Kidney (tissue), 14 donors: Measurements from ENCODE around the gene CDC26. TPM values are rescaled to one million over a fixed set of nuclear protein-coding genes. Genes with fewer than 3 reads are reported as not detected.

Experiments
- DNase-seq, 5 donors: peaks; one replicate each; pipeline ENCODE4 v3.0.0-alpha.2; 2013 to 2020
- FAIRE-seq: peaks from 2 replicates; lab custom pipeline; 2012; peaks lifted over from hg19 to GRCh38; lab: Jason Lieb, UNC
- H3K27ac ChIP-seq, 2 donors: one replicate each; pipeline ENCODE4 v1.7.0; 2013; ENCODE audit warnings: low read depth in 2 of 2, low read length in 2 of 2, inconsistent platforms in 1 of 2
- H3K27me3 ChIP-seq: one replicate; pipeline ENCODE4 v1.7.1; 2013; ENCODE audit warnings: low read length, inconsistent platforms; ENCODE audit not compliant: control insufficient read depth, insufficient read depth
- H3K36me3 ChIP-seq, 3 donors: one replicate each; pipeline versions ENCODE4 v1.7.0 to v1.7.1; 2013; ENCODE audit warnings: low read length in 3 of 3, control low read depth in 1 of 3, inconsistent platforms in 1 of 3; ENCODE audit not compliant: insufficient read depth in 3 of 3, control insufficient read depth in 2 of 3
- H3K4me1 ChIP-seq, 3 donors: one replicate each; pipeline versions ENCODE4 v1.7.0 to v1.7.1; 2013; ENCODE audit warnings: low read length in 3 of 3, inconsistent platforms in 1 of 3, low read depth in 1 of 3; ENCODE audit not compliant: control insufficient read depth in 2 of 3, insufficient read depth in 2 of 3
- H3K4me3 ChIP-seq, 3 donors: one replicate each; pipeline versions ENCODE4 v1.7.0 to v1.8.1; 2013; ENCODE audit warnings: low read length in 3 of 3, control low read depth in 1 of 3, inconsistent platforms in 1 of 3
- H3K9ac ChIP-seq, 3 donors: one replicate each; pipeline versions ENCODE4 v1.7.0 to v1.7.1; 2013; ENCODE audit warnings: low read length in 3 of 3, control low read depth in 1 of 3, inconsistent platforms in 1 of 3
- H3K9me3 ChIP-seq, 3 donors: one replicate each; pipeline versions ENCODE4 v1.7.0 to v1.7.1; 2013; ENCODE audit warnings: low read length in 3 of 3, control low read depth in 1 of 3, inconsistent platforms in 1 of 3; ENCODE audit not compliant: control insufficient read depth in 2 of 3, insufficient read depth in 1 of 3
- intact Hi-C: fragments of 100-400 bp; cut with DNase I; formaldehyde crosslinking; loops from one replicate; pipeline ENCODE4 v1.11.1; 2022
- polyA plus RNA-seq: library from polyadenylated mRNA; stranded (reverse); fragments of 350-450 nt; fragmentation: Illumina TruSeq; extraction: RNeasy Lipid Tissue Mini Kit (QIAGEN cat#74804); gene quantifications from one replicate; pipeline ENCODE4 v1.2.3, GENCODE V29; 2014; ENCODE audit warnings: low read depth, low replicate concordance; ENCODE audit not compliant: insufficient read depth
- total RNA-seq: library from RNA; stranded (reverse); fragmentation: NEBNext Ultra II Directional; extraction: Animal tissue kit (Norgen Biotek cat#: 25700); gene quantifications from one replicate; pipeline ENCODE4 v1.2.1, GENCODE V29; 2021
- TF ChIP-seq, protein P1 (sequence below): IDR thresholded peaks from 3 replicates; pipeline ENCODE4 v1.5.1; 2012; ENCODE audit warnings: mild to moderate bottlenecking, moderate library complexity, borderline replicate concordance; ENCODE audit not compliant: insufficient read depth; ENCODE audit errors: extremely low read depth
- donor health status: control.
- donor health status: control.
- donor health status: control.
- donor health status: control.
- donor health status: control.
- donor health status: DM: yes; HTN: yes; CAD: no.
- donor health status: Normal renal cell carcinoma (clear cell type).

Gene CDC26
- total and polyA plus RNA-seq, 2 donors from 2014 or later: 28.5 to 76.2 TPM

DNA sequence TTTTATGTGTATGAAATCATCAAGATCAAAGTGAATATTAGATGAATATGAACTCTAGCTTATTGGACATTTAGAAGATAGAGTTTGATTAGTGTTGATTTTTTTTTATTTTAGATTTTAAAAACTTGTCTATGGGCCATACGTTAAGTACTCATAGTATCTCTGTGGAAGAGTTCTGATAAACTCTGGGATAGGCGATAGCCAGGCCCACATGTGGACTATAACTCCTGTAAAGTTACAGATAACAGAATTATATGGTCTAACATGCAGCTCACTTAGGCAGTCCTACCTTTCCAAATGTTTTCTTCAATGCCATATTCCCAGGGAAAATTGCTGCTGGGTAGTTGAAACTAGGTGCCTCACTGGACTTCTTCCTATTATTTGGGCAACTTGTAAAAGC, 43.7 kb downstream of the CDC26 start:
- Histone ChIP-seq H3K9ac (no peak overlapping the region), H3K4me3 (no peak overlapping the region), H3K27ac (no peak overlapping the region), H3K27me3 (no peaks in the 10 kb centered on the region), H3K4me1 (peaks cover 0 to 2% (median 0%) of the 10 kb centered on the region in 3 donors), H3K36me3 (no peaks in the 10 kb centered on the region), H3K9me3 (no peaks in the 10 kb centered on the region)
- FAIRE-seq (no peak), DNase-seq (no peak)
- TF ChIP-seq, protein P1, sequence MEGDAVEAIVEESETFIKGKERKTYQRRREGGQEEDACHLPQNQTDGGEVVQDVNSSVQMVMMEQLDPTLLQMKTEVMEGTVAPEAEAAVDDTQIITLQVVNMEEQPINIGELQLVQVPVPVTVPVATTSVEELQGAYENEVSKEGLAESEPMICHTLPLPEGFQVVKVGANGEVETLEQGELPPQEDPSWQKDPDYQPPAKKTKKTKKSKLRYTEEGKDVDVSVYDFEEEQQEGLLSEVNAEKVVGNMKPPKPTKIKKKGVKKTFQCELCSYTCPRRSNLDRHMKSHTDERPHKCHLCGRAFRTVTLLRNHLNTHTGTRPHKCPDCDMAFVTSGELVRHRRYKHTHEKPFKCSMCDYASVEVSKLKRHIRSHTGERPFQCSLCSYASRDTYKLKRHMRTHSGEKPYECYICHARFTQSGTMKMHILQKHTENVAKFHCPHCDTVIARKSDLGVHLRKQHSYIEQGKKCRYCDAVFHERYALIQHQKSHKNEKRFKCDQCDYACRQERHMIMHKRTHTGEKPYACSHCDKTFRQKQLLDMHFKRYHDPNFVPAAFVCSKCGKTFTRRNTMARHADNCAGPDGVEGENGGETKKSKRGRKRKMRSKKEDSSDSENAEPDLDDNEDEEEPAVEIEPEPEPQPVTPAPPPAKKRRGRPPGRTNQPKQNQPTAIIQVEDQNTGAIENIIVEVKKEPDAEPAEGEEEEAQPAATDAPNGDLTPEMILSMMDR: no peak
- intact Hi-C loops: no loop called here

DNA sequence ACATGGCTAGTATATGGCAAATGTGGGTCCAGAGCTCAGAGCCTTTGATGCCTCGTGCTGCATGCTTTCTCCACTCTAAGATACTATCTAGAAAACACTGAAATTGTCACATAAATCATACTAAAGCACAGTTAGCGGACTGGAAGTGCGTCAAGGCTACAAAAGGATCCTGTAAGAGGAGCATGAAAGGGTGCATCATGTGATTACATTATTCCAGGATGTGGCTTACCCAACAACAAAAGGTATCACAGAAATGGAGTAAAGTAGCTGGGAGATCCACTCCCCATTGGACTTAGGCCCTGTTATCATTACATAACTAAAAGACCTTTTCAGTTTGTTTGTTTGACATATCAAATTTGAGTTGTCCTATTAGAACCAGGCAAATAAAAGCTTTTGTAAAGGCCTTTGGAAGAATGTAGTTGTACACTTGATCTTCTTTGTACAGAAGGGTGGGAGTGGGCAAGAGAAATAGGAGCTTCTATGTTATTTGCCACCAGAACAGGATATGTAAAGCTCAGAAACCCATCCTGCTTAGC, 47.2 kb downstream of the CDC26 start:
- DNase-seq (no peak), FAIRE-seq (no peak)
- H3K36me3 ChIP-seq: no peaks in the 10 kb centered on the region
- intact Hi-C loops: no loop called here
- no peaks in the 10 kb centered on the region for H3K9me3 ChIP-seq
- H3K4me1 ChIP-seq: peaks cover 0 to 4% (median 2%) of the 10 kb centered on the region in 3 donors
- TF ChIP-seq, protein P1: no peak
- H3K27me3 ChIP-seq: no peaks in the 10 kb centered on the region
- H3K4me3 ChIP-seq: no peak overlapping the region
- H3K9ac ChIP-seq: no peak overlapping the region
- H3K27ac ChIP-seq: no peak overlapping the region

DNA sequence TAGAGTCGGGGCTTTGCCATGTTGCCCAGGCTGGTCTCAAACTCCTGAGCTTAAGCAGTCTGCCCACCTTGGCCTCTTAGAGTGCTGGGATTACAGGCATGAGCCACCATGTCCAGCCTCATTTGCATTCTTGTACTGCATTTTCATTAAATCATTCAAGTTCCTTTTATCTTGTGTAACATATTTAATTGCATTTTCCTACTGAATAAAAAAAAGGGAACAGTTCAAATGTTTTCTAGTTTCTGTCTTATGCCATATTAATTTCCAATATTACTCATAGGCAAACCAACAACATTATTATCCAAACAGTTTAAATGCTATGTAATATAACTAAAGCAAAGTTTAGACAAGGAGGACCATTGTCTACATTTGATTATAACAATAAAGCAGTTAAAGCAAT, 47.9 kb downstream of the CDC26 start:
- H3K36me3 ChIP-seq: no peaks in the 10 kb centered on the region
- H3K4me1 ChIP-seq: peaks cover 3 to 7% (median 5%) of the 10 kb centered on the region in 3 donors
- FAIRE-seq: no peak
- H3K9me3 ChIP-seq: no peaks in the 10 kb centered on the region
- H3K27ac ChIP-seq: no peak overlapping the region
- H3K4me3 ChIP-seq: no peak overlapping the region
- no peak for DNase-seq
- H3K9ac ChIP-seq: no peak overlapping the region
- no peaks in the 10 kb centered on the region for H3K27me3 ChIP-seq
- intact Hi-C loops: no loop called here
- TF ChIP-seq, protein P1: no peak

DNA sequence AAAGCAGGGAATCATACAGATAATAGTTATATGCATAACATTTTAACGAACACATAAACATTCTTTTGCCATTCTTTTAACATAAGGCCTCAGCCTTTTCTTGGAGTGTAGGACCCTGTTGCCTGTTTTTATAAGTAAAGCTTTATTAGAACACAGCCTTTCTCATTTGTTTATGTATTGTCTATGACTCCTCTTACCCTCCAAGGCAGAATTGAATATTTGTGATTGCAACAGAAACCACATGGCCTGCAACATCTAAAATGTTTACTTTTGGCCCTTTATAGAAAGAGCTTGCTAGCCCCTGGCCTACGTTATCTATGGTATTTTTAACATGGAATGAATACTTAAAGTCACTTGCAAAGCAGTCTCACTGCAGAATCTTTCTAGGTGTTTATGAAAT, 51.4 kb downstream of the CDC26 start:
- Histone ChIP-seq H3K4me3 (no peak overlapping the region), H3K9me3 (no peaks in the 10 kb centered on the region), H3K4me1 (peaks cover 4 to 19% (median 13%) of the 10 kb centered on the region in 3 donors), H3K36me3 (no peaks in the 10 kb centered on the region), H3K27me3 (no peaks in the 10 kb centered on the region), H3K27ac (no peak overlapping the region), H3K9ac (no peak overlapping the region)
- TF ChIP-seq, protein P1: no peak
- no peak for DNase-seq
- intact Hi-C loops: no loop called here
- FAIRE-seq: no peak
